PC-9 (cell line): Measurements from ENCODE around the gene RBM4. TPM values are rescaled to one million over a fixed set of nuclear protein-coding genes. Genes with fewer than 3 reads are reported as not detected.

Experiments
- BruUV-seq: library from RNA; stranded (reverse); fragments of 400-500 nt; replicated peaks from 2 replicates; lab custom pipeline; 2021; lab: Mats Ljungman, UMichigan
- CTCF ChIA-PET: fragments of 300-600 bp; sonication (Branson Sonifier 250); formaldehyde crosslinking; loops from one replicate; lab custom pipeline; 2022; ENCODE audit warnings: antibody characterized with exemption; lab: Charles Lee
- POLR2A ChIA-PET: fragments of 300-600 bp; sonication (Branson Sonifier 250); formaldehyde crosslinking; loops from one replicate; lab custom pipeline; 2022; ENCODE audit warnings: antibody characterized with exemption; ENCODE audit not compliant: unreplicated experiment; lab: Charles Lee
- DNase-seq, 2 experiments: peaks; one replicate each; pipeline versions ENCODE4 v3.0.0 to v3.0.0-alpha.2; 2015 to 2022; ENCODE audit warnings: mixed read lengths in 1 of 2
- H2AFZ ChIP-seq: fragments of 200-600 bp; sonication (generic); 2 replicates; pipeline ENCODE4 v1.8.1; 2017; ENCODE audit warnings: antibody characterized with exemption
- H3F3A ChIP-seq: fragments of 200-600 bp; sonication (generic); 2 replicates; pipeline ENCODE4 v1.8.1; 2017; ENCODE audit warnings: antibody characterized with exemption, mild to moderate bottlenecking, low read depth; ENCODE audit not compliant: insufficient read depth
- H3K27ac ChIP-seq: fragments of 200-600 bp; sonication (generic); 2 replicates; pipeline ENCODE4 v1.6.1; 2016; ENCODE audit warnings: mixed run types
- H3K27me3 ChIP-seq: fragments of 200-600 bp; sonication (generic); 2 replicates; pipeline ENCODE4 v1.6.1; 2016; ENCODE audit warnings: low read depth, mixed run types; ENCODE audit not compliant: insufficient read depth
- H3K36me3 ChIP-seq: fragments of 200-600 bp; sonication (generic); 2 replicates; pipeline ENCODE4 v1.6.1; 2016; ENCODE audit warnings: low read depth, mixed run types
- H3K4me1 ChIP-seq: fragments of 200-600 bp; sonication (generic); replicated peaks from 2 replicates; pipeline ENCODE4 v1.6.1; 2016; ENCODE audit warnings: mixed run types; ENCODE audit not compliant: insufficient read depth
- H3K4me2 ChIP-seq: fragments of 200-600 bp; sonication (generic); 2 replicates; pipeline ENCODE4 v1.6.1; 2017; ENCODE audit warnings: mixed run types
- H3K4me3 ChIP-seq: fragments of 200-600 bp; sonication (generic); 2 replicates; pipeline ENCODE4 v1.6.1; 2016; ENCODE audit warnings: mixed run types
- H3K79me2 ChIP-seq: fragments of 200-600 bp; sonication (generic); 2 replicates; pipeline ENCODE4 v1.6.1; 2017; ENCODE audit warnings: low read depth, mixed run types
- H3K9me2 ChIP-seq: fragments of 200-600 bp; sonication (generic); 2 replicates; pipeline ENCODE4 v1.8.1; 2017; ENCODE audit warnings: mild to moderate bottlenecking; ENCODE audit not compliant: insufficient read depth
- H3K9me3 ChIP-seq: fragments of 200-600 bp; sonication (generic); 2 replicates; pipeline ENCODE4 v1.8.1; 2016; ENCODE audit warnings: low read depth; ENCODE audit not compliant: insufficient read depth
- H4K20me1 ChIP-seq: fragments of 200-600 bp; sonication (generic); 2 replicates; pipeline ENCODE4 v1.8.1; 2017; ENCODE audit not compliant: insufficient read depth
- CTCF ChIP-seq: fragments of 200-600 bp; sonication (generic); conservative IDR thresholded peaks from 2 replicates; pipeline ENCODE4 v1.6.1; 2017; ENCODE audit warnings: mixed run types, antibody characterized with exemption, mild to moderate bottlenecking, moderate library complexity
- EZH2 ChIP-seq: fragments of 200-600 bp; sonication (generic); IDR thresholded peaks from 2 replicates; pipeline ENCODE4 v1.8.0; 2017; ENCODE audit warnings: antibody characterized with exemption, low read depth
- intact Hi-C: fragments of 100-400 bp; cut with micrococcal nuclease; formaldehyde crosslinking; loops from one replicate; pipeline ENCODE4 v1.10.0; 2022; ENCODE audit not compliant: unreplicated experiment
- total RNA-seq: library from RNA; stranded (reverse); gene quantifications from 2 replicates; pipeline ENCODE4 v1.2.3, GENCODE V29; 2021

The RBM4 gene
- total RNA-seq, 1 experiment from 2014 or later, result 140 TPM

GRCh38 chr11:66687831-66688281, 49.4 kb downstream of the RBM4 start:
- POLR2A ChIA-PET, result no interaction called here
- Histone ChIP-seq H3F3A (no peaks in the 10 kb centered on the region; the same call in 1 of the 2 replicates), H3K79me2 (no peaks in the 10 kb centered on the region), H3K4me3 (no peak overlapping the region), H2AFZ (no peak overlapping the region), H3K9me3 (no peaks in the 10 kb centered on the region), H3K9me2 (no peaks in the 10 kb centered on the region), H3K4me2 (no peak overlapping the region), H4K20me1 (no peaks in the 10 kb centered on the region), H3K36me3 (no peaks in the 10 kb centered on the region), H3K4me1 (no peaks in the 10 kb centered on the region), H3K27ac (no peak overlapping the region), H3K27me3 (no peaks in the 10 kb centered on the region)
- DNase-seq, result no peak
- CTCF ChIA-PET, result no interaction called here
- no TSS peak for BruUV-seq
- no peak for TF ChIP-seq CTCF
- no peak for TF ChIP-seq EZH2
- intact Hi-C loops, result no loop called here

- H3K79me2 ChIP-seq, result no peaks in the 10 kb centered on the region
- H3K36me3 ChIP-seq, result no peaks in the 10 kb centered on the region
- BruUV-seq, result no TSS peak
- H3K27me3 ChIP-seq, result no peaks in the 10 kb centered on the region
- H3K9me2 ChIP-seq, result no peaks in the 10 kb centered on the region
- H4K20me1 ChIP-seq, result no peaks in the 10 kb centered on the region
- no peak overlapping the region for H2AFZ ChIP-seq
- TF ChIP-seq EZH2, result no peak
- TF ChIP-seq CTCF, result no peak
- no peak for DNase-seq
- H3K9me3 ChIP-seq, result no peaks in the 10 kb centered on the region
- POLR2A ChIA-PET, result no interaction called here
- no peak overlapping the region for H3K4me3 ChIP-seq
- no peaks in the 10 kb centered on the region for H3K4me1 ChIP-seq
- intact Hi-C loops, result no loop called here
- no peak overlapping the region for H3K27ac ChIP-seq
- H3K4me2 ChIP-seq, result no peak overlapping the region
- no peaks in the 10 kb centered on the region; the same call in 1 of the 2 replicates for H3F3A ChIP-seq
- CTCF ChIA-PET, result no interaction called here
These were observed 50.3 kb downstream of the RBM4 start for GRCh38 chr11:66688561-66689534.

DNA sequence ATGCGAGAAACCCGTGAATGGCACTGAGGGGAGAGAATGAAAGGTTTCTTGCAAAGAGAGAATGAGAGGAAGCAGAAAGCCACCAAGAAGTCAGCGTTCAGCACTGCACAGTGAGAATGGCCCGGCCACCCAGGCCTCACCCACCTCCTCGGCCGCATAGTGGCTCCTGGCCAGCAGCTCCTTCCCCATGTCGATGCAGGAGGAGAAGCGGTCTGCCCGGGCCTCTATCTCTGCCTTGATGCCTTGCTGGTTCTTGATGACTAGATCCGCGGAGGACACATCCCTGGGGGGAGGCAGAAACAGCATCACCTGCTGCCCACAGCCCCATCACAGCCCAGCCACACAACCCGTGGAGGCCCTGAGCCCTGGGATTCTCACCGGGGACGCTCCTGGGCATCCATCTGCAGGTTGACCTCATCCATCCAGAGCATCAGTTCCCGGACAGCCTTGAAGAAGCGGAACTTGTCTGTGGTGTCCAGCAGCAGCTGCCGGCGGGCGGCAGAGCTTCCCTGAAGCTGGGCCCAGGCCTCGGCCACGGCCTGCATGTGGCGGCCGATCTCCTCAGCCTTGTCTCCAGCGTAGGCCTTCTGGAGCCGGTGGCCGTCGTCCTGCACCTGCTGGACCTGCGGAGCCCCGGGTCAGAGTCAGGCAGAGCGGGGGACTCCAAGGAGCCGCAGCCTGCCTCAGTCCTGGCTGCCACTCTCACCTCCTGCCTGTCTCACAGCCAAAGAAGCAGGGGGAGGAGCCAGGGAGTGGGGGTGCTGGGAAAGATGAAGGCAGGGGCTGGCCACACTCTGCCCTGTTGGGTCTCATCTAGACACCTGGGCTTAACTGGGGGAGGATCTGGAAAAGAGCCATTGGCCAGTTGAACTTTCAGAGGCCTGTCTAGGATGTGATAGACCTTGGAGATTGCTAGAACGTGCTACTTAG, 51.4 kb downstream of the RBM4 start:
- no peaks in the 10 kb centered on the region for H3K9me3 ChIP-seq
- H4K20me1 ChIP-seq, result no peaks in the 10 kb centered on the region
- DNase-seq, result no peak
- H3K36me3 ChIP-seq, result no peaks in the 10 kb centered on the region
- BruUV-seq, result no TSS peak
- H3K4me2 ChIP-seq, result no peak overlapping the region
- ChIA-PET CTCF (no interaction called here), POLR2A (no interaction called here)
- no peaks in the 10 kb centered on the region; the same call in 1 of the 2 replicates for H3F3A ChIP-seq
- H3K27me3 ChIP-seq, result no peaks in the 10 kb centered on the region
- no peak overlapping the region for H3K27ac ChIP-seq
- H3K9me2 ChIP-seq, result no peaks in the 10 kb centered on the region
- H3K4me3 ChIP-seq, result no peak overlapping the region
- H3K79me2 ChIP-seq, result no peaks in the 10 kb centered on the region
- TF ChIP-seq EZH2 (no peak), CTCF (no peak)
- no peaks in the 10 kb centered on the region for H3K4me1 ChIP-seq
- intact Hi-C loops, result loop anchor here (5.0 to 10.0 kb wide), 2 partner anchors 127 to 365 kb away; partner anchors contain the start of gene RHOD
- H2AFZ ChIP-seq, result no peak overlapping the region
